GM19351 (cell line): Measurements from ENCODE around the gene GJD3.
"Not testable (repeated sequence)": the region's sequence is repeated elsewhere in the genome, so short reads cannot be mapped to it uniquely, and the experiment has no call there.

ENCODE experiments used
- ATAC-seq: cut with Tn5 transposase; IDR thresholded peaks from one replicate; pipeline ENCODE4 v1.9.1; 2021; ENCODE audit warnings: mild to moderate bottlenecking, moderate library complexity; ENCODE audit not compliant: unreplicated experiment

The GJD3 gene

DNA sequence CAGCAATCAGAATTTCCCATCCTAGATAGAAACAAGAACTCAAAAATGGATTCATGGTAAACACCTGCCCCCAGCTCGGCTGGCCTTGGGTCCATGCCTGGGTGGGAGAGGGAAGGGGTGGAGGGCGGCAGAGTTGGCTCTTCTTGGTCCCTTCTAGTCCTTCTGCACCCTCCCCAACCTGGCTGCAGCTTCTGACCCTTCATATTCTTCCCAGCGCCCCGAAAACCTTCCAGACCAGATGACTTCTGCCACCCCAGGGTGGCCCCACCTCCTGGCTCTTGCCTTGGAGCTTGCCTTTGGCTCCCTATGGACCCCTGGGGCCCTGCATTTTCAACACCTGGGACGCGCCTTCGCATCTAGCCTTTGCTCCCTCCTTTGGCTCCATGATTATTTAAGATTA, 5.4 kb upstream of the GJD3 start:
- no peak for ATAC-seq

DNA sequence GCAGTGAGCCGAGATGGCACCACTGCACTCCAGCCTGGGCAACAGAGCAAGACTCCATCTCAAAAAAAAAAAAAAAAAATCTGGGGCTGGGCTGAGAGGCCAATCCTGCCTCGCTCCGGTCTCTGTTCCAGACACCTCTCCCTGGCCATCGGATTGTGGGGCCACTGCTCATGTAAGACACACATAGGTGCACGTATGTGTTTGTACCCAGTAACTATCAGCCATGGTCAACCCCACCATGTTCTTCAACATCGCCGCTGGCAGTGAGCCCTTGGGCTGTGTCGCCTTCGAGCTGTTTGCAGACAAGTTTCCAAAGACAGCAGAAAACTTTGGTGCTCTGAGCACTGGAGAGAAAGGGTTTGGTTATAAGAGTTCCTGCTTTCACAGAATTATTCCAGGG, 3.2 kb upstream of the GJD3 start:
- ATAC-seq = not testable (repeated sequence)

DNA sequence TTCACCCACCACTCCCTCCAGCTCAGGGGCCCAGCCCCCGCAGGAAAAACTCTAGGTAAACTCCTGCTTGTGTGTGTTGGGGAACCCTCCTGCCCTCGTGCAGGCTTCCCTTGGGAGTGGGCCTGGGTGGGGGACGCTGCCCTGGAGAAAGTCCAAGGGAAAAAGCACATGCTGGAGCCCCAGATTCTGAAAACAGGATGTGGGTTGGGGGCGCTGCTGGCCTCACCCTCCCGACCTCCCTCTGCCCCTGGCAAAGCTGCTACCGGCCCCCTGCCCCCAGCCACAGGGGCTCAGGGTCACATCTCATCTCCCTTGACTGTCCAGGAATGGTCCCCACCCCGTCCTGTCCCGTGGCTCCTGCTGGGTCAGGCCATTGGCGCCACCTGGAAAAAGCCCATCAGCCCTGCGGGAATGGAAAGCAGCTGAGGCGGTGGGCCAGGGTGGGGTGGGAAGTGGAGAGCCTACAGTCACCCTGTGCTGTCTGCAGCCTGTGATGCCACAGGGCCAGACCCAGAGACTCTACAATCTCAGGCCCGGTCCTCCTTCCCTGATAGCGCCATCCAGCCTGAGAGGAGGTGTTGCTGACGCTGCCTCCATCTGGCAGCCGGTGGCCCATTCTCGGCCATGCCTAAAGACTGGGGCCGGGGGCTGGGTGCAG, 2.5 kb upstream of the GJD3 start:
- ATAC-seq = no peak

DNA sequence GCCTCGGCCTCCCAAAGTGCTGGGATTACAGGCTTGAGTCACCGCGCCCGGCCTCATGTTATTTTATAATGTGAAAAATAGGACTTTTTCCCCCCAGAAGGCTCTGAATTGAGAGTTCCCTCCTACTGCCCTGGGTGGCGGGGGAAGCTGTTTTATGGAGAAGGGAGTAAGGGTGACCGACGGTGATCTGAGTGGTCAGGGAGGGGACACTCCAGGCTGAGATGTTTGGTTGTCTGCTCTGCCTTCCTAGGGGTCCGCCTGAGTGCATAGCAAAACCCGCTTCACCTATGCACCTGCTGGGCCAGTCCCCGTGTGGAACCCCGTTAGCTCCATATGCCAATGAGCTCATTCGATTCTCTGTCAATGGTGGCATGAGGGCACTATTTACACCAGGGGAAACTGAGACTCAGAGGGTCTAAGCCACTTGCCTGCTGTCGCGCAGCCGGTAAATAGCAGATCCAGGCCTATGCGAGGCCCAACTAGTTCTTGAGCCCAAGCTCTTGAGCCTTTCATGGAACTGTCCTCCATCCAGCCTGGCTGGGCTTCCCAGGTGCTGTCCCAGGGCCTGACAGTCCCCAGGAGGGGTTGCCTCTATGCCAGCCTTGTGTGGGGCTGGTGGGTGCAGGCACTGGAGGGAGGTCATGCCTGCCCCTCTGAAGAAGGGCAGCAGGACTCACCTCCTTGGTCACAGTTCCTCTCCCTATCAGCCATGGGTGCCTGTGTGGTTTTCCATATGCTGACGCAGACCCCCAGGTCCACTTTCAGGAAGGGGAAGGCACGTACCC, 1.7 kb upstream of the GJD3 start:
- ATAC-seq = no peak

DNA sequence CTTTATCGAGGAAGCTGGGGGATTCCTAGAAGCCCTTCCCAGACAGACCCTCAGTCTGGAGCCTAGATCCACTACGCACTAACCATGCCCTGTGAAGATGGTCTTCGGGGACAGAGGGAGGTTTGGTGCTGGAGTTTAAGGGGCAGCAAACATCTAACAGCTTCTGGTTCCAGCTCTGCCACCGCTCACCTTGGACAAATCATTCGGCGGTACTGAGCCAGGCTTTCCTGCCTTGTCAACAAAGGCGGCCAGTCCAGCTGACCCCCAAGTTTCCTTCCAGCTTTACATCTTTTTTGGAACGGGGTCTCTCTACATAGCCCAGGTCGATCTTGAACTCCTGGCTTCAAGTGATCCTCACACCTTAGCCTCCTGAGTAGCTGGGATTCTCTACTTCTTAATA, 369 bp upstream of the GJD3 start:
- ATAC-seq = no peak

DNA sequence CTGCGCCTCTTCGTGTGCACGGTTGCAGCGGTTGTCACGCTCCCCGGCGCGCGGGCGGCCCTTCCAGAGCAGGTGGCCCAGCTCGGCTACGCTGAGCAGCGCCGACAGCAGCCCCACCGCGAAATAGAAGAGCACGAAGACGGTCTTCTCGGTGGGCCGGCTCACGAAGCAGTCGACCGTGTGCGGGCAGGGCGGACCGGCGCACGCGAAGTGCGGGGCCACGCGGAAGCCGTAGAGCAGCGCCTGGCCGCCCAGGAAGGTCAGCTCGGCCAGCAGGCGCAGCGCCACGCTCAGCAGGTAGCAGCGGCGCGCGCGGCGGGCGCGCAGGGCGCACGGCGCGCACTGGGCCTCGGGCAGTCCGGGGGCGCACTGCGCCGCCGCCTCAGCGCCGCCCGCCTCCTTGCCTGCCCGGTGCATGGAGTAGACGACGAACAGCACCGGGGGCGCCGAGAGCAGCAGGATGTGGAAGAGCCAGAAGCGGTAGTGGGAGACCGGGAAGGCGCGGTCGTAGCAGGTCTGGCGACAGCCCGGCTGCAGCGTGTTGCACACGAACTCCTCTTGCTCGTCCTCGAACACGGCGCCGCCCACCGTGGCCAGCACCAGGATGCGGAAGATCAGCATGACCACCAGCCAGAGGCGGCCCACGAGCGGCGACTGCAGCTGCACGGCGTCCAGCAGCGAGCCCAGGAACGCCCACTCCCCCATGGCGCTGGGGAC, 1.3 kb downstream of the GJD3 start:
- ATAC-seq = no peak

DNA sequence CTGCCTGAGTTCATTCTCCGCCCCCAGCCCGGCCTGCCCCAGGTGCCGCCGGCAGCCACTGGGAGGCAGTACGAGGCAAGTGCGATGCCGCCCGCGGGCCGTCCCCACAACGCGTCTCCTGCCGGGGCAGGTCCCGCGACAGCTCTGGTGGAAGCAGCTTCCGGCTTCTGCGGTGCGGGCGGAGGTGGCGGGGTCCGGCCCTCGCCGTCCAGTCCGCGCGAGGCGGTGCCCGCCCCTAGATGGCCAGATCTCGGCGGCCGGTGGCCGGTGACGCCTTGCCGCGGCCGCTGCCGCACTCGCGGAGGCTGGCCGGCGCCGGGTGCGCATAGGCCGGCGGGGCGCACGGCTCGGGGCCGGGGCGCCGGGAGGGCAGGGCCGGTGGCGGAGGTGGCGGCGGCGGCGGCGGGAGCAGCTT, 1.8 kb downstream of the GJD3 start:
- no peak for ATAC-seq

DNA sequence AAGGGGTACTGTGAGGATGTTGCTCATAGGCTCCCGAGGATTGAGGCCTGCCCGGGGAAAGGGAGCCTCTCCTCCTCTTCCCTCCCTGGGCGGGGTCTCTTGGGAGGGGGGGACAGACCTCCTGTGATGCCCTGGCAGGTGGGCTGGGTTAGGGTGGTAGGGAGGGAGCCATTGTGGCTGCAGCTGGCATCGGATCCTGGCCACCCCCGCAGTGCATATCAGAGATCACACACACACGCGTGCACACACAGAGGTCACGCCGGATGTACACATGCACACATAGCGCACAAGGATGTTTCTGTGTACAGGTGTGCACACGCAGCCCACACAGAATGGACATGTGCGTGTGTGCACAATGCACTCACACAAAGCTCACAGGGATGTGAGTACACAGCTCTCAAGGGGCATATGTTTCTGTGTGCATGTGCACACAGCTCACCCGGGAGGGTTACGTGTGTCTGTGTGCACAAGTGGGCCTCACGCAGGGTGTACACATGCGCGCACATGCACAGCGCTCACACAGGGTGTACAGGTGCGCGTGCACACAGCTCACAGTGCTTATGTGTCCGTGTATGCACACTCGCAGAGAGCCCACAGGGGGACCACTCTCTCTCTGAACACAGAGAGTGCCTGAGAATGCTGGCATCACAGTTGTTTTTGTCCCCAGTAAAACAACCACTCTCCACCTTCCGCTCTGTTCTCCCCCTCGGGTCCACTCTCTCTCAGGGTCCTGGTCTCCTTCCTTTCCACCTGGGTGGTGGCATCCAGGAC, 2.4 kb downstream of the GJD3 start:
- ATAC-seq = no peak

DNA sequence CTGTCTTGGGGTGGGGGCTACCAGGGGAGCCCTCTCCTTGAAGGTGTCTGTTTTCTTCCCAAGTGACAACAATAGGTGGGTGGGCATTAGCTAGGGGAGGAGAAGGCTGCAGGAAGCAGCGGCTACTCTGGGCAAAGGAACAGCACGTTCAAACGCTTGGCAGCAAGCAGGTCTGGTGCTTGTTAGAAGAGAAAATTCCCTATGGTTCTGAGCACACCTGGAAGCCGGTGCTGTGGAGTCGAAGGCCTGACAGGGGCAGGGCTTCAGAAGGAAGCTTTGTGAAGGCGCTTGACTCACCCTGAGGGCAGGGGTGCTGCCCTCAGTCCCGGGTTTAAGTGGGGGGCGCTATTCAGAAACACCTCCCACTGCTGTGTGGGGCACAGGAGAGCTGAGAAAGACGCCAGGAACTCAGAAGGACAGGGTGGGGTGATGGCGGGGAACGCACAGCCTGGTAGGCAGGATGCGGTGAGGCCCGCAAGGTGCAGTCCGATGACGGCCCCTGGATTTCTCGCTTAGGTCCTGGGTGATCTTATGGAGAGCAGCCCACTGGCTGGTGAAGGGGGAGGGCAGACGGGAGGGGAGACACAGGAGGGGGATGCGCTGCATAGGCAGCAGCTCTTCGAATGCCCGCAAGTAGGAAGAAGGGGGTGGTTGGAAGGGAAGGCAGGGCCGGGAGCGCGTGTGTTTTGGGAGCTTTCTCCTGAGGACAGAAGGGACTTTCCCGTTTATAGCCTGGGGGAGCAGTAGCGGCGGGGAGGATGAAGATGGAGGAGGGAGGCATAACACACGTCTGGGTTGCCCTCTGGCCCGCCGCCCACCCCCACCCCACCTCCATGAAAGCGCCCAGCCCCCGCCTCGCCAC, 3.2 kb downstream of the GJD3 start:
- no peak for ATAC-seq

DNA sequence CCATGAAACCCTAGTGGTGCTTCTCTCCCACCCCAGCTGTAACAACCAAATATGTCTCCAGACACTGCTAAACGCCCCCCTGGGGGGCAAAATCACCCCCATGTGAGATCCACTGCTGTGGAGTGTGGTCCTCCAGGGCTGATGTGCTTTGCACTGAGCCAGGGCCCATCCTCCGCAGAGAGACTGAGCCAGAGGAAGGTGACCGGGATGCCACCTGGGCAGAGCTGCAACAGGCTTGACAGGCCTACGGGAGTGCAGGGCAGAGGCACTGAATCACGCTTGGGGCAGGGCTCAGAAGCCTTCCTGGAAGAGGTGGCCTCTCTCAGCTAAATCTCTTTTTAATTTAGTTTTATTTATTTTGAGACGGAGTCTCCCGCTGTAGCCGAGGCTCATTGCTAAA, 4.4 kb downstream of the GJD3 start:
- no peak for ATAC-seq

DNA sequence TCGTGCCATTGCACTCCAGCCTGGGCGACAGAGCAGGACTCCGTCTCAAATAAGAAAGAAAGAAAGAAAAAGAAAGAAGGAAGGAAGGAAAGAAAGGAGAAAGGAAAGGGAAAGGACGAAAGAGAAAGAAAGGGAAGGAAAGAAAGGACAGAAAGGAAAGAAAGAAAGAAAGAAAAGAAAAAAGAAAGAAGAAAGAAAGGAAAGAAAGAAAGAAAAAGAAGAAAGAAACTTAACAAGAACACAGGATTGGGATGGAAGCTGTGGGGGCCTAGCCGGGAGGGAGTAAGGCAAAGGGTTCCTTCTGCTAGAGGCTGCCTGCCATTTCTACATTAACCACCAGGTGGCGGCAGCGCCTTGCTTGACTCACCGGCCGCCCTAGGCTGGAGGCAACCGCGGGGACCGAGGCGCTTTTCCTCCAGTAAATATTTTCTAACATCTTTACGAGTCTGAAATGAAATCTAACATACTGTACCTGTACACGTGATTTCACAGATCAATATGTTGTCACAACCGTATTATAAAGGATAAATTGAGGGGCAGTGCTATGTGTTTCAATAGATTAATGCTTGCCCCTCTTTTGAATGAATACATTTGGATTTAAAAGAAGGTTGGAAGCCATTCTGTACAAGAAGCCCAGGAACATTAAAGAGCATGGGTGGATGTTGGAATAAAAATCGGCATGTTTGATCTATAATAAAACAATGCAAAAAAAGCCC, 6.1 kb downstream of the GJD3 start:
- ATAC-seq = no peak

DNA sequence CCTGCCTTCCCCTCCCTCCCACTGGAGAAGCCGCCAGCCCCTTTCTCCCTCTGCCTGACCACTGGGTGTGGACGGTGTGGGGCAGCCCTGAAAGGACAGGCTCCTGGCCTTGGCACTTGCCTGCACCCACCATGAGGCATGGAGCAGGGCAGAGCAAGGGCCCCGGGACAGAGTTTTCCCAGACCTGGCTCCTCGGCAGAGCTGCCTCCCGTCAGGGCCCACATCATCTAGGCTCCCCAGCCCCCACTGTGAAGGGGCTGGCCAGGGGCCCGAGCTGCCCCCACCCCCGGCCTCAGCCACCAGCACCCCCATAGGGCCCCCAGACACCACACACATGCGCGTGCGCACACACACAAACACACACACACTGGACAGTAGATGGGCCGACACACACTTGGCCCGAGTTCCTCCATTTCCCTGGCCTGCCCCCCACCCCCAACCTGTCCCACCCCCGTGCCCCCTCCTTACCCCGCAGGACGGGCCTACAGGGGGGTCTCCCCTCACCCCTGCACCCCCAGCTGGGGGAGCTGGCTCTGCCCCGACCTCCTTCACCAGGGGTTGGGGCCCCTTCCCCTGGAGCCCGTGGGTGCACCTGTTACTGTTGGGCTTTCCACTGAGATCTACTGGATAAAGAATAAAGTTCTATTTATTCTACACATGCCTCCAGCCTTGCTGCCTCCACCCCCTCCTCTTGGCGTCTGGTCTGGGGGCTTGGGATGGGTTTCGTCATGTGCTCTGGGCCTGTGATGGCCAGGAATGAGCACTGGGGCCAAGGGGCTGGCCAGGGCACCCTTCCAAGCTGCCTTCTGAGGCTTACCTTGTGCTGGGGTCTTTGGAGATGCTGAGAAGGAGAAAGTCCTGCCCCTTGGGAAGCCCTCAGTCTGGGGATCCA, 7.3 kb downstream of the GJD3 start:
- ATAC-seq = no peak

DNA sequence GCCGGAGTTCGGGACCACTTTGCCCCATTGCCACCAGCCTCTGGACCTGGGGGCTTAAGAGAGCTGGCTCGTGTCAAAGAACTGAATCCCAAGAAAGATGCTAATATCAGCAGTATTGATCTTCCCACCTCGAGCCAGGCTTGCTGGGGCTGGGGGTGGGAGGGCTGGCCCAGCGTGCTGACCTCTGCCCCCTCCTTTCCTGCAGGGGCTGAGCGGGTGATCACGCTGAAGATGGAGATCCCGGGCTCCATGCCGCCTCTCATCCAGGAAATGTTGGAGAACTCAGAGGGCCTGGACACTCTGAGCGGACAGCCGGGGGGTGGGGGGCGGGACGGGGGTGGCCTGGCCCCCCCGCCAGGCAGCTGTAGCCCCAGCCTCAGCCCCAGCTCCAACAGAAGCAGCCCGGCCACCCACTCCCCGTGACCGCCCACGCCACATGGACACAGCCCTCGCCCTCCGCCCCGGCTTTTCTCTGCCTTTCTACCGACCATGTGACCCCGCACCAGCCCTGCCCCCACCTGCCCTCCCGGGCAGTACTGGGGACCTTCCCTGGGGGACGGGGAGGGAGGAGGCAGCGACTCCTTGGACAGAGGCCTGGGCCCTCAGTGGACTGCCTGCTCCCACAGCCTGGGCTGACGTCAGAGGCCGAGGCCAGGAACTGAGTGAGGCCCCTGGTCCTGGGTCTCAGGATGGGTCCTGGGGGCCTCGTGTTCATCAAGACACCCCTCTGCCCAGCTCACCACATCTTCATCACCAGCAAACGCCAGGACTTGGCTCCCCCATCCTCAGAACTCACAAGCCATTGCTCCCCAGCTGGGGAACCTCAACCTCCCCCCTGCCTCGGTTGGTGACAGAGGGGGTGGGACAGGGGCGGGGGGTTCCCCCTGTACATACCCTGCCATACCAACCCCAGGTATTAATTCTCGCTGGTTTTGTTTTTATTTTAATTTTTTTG, 8.5 kb downstream of the GJD3 start:
- ATAC-seq = no peak

DNA sequence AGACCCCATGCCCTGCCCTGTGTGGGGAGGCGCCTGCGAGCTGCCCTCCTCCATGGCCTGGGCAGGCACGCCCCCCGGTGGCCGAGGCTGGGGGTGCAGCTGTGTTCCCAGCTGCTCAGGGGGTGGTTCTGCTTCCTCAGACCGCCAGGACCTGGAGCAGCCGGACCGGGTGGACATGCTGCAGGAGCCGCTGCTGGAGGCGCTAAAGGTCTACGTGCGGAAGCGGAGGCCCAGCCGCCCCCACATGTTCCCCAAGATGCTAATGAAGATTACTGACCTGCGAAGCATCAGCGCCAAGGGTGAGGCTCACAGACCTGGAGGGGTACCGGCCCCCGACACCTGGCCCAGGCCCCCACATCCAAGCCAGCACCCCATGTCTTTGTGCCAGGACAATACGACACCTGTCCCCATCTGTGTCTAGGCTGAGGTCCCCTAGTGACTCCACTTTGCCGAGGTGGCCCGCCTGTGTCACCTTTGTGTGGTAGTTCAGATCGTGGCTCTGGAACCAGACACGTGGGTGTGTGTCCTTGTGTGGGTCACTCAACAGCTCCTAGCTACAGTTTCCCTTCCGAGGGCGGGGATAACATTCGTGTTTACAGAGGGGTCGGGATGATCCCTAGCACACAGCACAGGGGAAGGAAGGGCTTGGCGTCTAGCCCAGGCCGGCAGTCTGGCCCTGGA, 9.3 kb downstream of the GJD3 start:
- no peak for ATAC-seq

DNA sequence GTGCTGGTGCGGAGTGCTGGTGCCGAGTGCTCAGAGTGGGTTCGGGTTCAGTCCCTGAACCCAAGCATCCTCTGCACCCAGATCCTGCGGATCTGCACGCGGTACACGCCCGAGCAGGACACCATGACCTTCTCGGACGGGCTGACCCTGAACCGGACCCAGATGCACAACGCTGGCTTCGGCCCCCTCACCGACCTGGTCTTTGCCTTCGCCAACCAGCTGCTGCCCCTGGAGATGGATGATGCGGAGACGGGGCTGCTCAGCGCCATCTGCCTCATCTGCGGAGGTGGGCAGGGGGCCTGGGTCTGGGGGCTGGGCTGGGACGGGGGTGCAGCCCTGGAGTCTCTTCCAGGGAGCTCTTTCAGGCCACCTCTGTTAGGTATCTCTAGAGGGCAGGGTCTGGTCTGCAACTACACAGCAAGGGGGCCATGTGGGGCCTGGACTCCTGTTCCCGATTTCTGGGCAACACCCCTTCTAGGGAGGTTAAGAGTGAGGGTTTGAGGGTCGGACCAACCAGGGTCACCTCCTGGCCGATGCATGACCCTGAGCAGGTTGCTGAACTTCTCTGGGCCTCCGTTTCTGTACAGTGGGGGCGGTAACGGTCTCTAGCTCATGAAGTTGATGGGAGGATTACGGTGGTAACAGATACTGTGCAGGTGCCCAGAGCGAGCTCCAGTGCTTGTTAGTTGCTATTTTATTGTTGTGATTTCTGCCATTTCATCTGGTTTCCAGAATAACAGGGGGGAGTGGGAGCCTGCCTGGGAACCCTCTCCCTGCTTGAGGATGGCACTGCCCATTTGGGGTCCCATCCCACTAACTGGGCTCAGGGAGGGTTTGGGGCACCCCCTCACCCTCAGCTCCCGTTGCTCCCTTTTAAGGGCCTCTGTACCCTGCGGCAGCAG, 10.1 kb downstream of the GJD3 start:
- ATAC-seq = no peak

DNA sequence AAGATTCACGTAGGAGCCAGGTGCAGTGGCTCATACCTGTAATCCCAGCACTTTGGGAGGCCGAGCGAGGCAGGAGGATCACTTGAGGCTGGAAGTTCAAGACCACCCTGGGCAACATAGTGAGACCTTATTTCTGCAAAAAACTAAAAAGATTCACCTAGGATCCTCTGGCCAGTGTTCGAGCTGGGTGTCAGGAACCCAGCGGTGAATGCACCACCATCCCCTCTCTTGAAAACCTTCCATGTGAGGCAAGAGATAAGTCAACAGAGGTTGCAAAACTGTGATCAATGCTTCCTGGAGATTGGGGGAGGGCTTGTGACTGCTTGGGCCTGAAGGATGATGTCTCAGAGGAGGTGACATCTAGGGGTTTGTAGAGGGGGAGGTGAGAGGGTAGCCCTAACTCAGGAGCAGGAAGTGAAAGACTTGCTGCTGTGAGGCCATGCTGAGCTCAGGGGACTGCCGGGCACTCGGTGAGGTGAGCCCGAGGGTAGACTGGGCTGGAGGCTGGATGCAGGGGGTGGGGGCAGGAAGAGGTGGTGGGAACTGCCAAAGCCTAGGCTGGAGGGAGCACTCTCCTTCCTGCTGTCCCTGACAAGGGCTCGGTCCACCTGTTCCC, 11.7 kb downstream of the GJD3 start:
- ATAC-seq = no peak
